ENCODE results near the gene CXCR6.

The CXCR6 gene

GRCh38 chr3:45943207-45943846 is at the start of gene CXCR6:
Gene CXCR6 (plus strand): TSS chr3:45943464. CDS start chr3:45946482, 3,018 bp downstream.
- no peak for TF ChIP-seq L3MBTL2 (conservative IDR thresholded peaks at IDR 0.05)
- TF ChIP-seq LEF1 (IDR thresholded peaks at IDR 0.05; ENCODE audit: borderline replicate concordance) = no peak
- no peak for TF ChIP-seq FOXA1 (IDR thresholded peaks at IDR 0.05)
- TF ChIP-seq CTBP1 (IDR thresholded peaks at IDR 0.05; ENCODE audit: borderline replicate concordance) = no peak
- no peak for TF ChIP-seq SUZ12 (IDR thresholded peaks at IDR 0.05)
- no peak for TF ChIP-seq TARDBP (IDR thresholded peaks at IDR 0.05)
- no peak for TF ChIP-seq FOXK2 (IDR thresholded peaks at IDR 0.05)
- TF ChIP-seq BHLHE40 (IDR thresholded peaks at IDR 0.05; ENCODE audit: borderline replicate concordance) = no peak
- TF ChIP-seq, protein P1, sequence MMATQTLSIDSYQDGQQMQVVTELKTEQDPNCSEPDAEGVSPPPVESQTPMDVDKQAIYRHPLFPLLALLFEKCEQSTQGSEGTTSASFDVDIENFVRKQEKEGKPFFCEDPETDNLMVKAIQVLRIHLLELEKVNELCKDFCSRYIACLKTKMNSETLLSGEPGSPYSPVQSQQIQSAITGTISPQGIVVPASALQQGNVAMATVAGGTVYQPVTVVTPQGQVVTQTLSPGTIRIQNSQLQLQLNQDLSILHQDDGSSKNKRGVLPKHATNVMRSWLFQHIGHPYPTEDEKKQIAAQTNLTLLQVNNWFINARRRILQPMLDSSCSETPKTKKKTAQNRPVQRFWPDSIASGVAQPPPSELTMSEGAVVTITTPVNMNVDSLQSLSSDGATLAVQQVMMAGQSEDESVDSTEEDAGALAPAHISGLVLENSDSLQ (IDR thresholded peaks at IDR 0.05) = no peak
- no peak for TF ChIP-seq FOXM1 (IDR thresholded peaks at IDR 0.05; ENCODE audit: borderline replicate concordance)
- TF ChIP-seq ZNF384 (IDR thresholded peaks at IDR 0.05) = no peak
- TF ChIP-seq ARNT (IDR thresholded peaks at IDR 0.05) = no peak
- TF ChIP-seq SP1 (IDR thresholded peaks at IDR 0.05) = no peak
- no peak for TF ChIP-seq ELF4 (IDR thresholded peaks at IDR 0.05)
- ChIA-PET CTCF (no interaction called here), POLR2A (no interaction called here)
- no peak for DNase-seq (ENCODE audit: extremely low spot score)

DNA sequence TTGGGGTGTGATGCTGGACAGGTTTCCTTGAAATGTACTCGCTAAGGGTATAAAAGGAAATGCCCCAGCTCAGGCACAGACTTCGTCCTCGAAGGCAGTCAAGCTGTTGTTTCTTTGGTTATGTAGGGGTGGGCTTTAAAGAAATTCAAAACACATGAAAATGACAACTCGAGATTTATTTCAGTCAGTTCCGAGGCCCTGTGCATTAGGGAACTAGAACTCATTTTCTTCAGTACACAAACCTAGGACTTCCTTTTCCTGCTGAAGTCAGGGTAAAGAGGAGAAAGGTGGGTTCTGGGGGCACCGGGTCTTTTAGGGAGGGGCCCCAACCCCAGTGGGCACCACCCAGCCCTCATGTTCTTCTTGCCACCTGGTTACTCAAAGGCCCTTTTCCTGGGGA is 49.2 kb upstream of the CXCR6 start:
- ChIA-PET POLR2A (no interaction called here), CTCF (no interaction called here)
- no peak for DNase-seq (ENCODE audit: extremely low spot score)
- TF ChIP-seq, protein P1 (IDR thresholded peaks at IDR 0.05) = no peak
- TF ChIP-seq TARDBP (IDR thresholded peaks at IDR 0.05) (no peak), SP1 (IDR thresholded peaks at IDR 0.05) (no peak)

DNA sequence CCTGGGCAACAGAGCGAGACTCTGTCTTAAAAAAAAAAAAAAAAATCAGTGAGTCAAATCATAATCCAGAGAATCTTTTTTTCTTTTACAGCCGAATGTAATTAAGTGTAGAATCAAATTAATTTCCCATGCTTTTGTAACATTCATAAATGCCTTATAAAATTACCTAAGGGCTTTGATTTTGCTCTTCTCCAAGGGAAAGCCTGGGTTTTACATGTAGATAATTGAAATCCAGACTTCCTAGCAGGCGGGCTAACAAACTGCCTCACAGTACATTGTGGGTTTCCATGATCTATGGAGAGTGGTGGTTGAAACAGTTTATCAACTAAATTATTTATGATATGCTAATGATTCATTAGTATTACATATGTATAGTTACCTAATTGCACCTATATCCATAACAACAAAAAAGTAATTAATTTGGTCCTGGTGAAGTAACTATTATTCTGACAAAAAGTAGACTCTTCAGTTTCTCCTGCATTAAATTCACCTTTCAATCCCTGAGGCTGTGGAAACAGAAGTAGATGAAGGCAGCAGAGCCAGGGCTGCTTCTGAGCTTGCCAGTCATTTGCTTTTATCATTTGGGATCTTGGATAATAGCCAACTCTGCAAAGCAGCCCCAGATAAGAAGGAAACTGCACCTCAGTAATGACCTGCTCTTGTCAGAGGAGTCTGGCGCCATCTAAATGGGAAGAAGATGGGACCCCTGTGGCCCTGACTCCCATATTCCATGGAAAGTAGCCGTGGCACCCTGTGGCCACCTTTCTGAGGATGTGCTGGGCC is 47.4 kb upstream of the CXCR6 start:
- POLR2A ChIA-PET = interaction anchor here (0.6 kb wide), 1 partner anchor 901 kb away, joined by 3 read pairs; no protein-coding TSS in a partner anchor
- CTCF ChIA-PET = no interaction called here
- no peak for DNase-seq (ENCODE audit: extremely low spot score)
- TF ChIP-seq FOXA1 (IDR thresholded peaks at IDR 0.05) (no peak), ELF4 (IDR thresholded peaks at IDR 0.05) (no peak), SP1 (IDR thresholded peaks at IDR 0.05) (no peak), L3MBTL2 (conservative IDR thresholded peaks at IDR 0.05) (no peak), LEF1 (IDR thresholded peaks at IDR 0.05; ENCODE audit: borderline replicate concordance) (no peak), HDGF (IDR thresholded peaks at IDR 0.05; ENCODE audit: borderline replicate concordance) (no peak), NFRKB (IDR thresholded peaks at IDR 0.05) (no peak), BHLHE40 (IDR thresholded peaks at IDR 0.05; ENCODE audit: borderline replicate concordance) (no peak), SUZ12 (IDR thresholded peaks at IDR 0.05) (no peak), CTBP1 (IDR thresholded peaks at IDR 0.05; ENCODE audit: borderline replicate concordance) (no peak), ARNT (IDR thresholded peaks at IDR 0.05) (no peak), FOXM1 (IDR thresholded peaks at IDR 0.05; ENCODE audit: borderline replicate concordance) (no peak), FOXK2 (IDR thresholded peaks at IDR 0.05) (no peak), ZNF384 (IDR thresholded peaks at IDR 0.05) (no peak), TARDBP (IDR thresholded peaks at IDR 0.05) (no peak)
- TF ChIP-seq, protein P1 (IDR thresholded peaks at IDR 0.05) = no peak

GRCh38 chr3:45896956-45897355 is 46.3 kb upstream of the CXCR6 start:
- CTCF ChIA-PET = no interaction called here
- POLR2A ChIA-PET = interaction anchor here (0.6 kb wide), 1 partner anchor 902 kb away, joined by 3 read pairs; no protein-coding TSS in a partner anchor
- no peak for TF ChIP-seq L3MBTL2 (conservative IDR thresholded peaks at IDR 0.05)
- no peak for TF ChIP-seq ZNF384 (IDR thresholded peaks at IDR 0.05)
- TF ChIP-seq, protein P1 (IDR thresholded peaks at IDR 0.05) = no peak
- no peak for DNase-seq (ENCODE audit: extremely low spot score)

DNA sequence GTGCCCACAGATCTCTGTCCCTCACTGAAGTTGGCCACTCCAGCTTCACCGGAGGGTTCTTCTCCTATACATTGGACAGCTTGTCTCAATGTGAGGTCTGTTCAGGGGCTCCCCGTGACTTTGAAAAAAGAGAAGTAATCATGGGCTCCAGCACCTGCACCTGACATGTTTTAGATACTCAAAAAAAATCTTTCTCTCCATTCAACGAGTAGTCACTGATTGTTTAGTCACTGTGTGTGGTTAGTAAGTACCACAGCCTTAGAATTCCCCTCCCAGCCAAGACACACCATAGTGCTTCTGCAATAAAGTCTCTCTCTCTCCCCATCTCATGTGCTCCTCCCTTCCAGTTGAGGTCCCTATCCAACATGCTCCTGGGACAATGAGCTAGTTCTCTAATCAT is 38.3 kb upstream of the CXCR6 start:
- ChIA-PET POLR2A (no interaction called here), CTCF (no interaction called here)
- no peak for DNase-seq (ENCODE audit: extremely low spot score)
- TF ChIP-seq FOXA1 (IDR thresholded peaks at IDR 0.05) = no peak
- no peak for TF ChIP-seq SUZ12 (IDR thresholded peaks at IDR 0.05)
- TF ChIP-seq ZNF384 (IDR thresholded peaks at IDR 0.05) = no peak
- TF ChIP-seq CTBP1 (IDR thresholded peaks at IDR 0.05; ENCODE audit: borderline replicate concordance) = no peak
- TF ChIP-seq, protein P1 (IDR thresholded peaks at IDR 0.05) = no peak
- no peak for TF ChIP-seq FOXK2 (IDR thresholded peaks at IDR 0.05)
- TF ChIP-seq LEF1 (IDR thresholded peaks at IDR 0.05; ENCODE audit: borderline replicate concordance) = no peak
- no peak for TF ChIP-seq ELF4 (IDR thresholded peaks at IDR 0.05)
- TF ChIP-seq HDGF (IDR thresholded peaks at IDR 0.05; ENCODE audit: borderline replicate concordance) = no peak

Data from HEK293T (cell line).